ENCODE measurements around the gene FTO. TPM values are rescaled to one million over a fixed set of nuclear protein-coding genes. Genes with fewer than 3 reads are reported as not detected.

The FTO gene
- total and polyA plus RNA-seq, 3 donors from 2014 or later = 32.4 to 64.7 (median 50.3) TPM

DNA sequence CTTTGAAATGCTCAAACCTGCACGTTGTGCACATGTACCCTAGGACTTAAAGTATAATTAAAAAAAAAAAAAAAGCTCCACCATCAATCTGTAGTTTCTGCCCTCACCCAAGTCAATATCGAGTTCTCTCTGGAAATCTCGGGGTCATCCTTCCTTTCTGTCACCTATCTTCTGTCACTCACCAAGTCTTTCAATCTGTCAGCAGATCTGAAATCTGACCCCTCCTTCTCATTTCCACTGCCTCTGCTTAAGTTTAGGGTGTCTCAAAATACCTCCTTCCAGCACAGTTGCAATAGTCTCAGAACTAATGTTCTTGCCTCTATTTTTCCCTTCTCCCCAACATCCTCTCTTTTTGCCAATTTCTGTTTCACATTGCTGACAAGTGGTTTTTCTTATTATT is 32.3 kb downstream of the FTO start:
- peaks cover 9% of the 10 kb centered on the region for H3K4me1 ChIP-seq
- intact Hi-C loops (cut with DNase I; ENCODE audit: low total_unique reads) = no loop called here
- H3K4me3 ChIP-seq = no peak overlapping the region
- no peaks in the 10 kb centered on the region for H3K9me3 ChIP-seq
- TF ChIP-seq, protein P1, sequence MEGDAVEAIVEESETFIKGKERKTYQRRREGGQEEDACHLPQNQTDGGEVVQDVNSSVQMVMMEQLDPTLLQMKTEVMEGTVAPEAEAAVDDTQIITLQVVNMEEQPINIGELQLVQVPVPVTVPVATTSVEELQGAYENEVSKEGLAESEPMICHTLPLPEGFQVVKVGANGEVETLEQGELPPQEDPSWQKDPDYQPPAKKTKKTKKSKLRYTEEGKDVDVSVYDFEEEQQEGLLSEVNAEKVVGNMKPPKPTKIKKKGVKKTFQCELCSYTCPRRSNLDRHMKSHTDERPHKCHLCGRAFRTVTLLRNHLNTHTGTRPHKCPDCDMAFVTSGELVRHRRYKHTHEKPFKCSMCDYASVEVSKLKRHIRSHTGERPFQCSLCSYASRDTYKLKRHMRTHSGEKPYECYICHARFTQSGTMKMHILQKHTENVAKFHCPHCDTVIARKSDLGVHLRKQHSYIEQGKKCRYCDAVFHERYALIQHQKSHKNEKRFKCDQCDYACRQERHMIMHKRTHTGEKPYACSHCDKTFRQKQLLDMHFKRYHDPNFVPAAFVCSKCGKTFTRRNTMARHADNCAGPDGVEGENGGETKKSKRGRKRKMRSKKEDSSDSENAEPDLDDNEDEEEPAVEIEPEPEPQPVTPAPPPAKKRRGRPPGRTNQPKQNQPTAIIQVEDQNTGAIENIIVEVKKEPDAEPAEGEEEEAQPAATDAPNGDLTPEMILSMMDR (IDR thresholded peaks at IDR 0.05) = no peak
- no peak for TF ChIP-seq POLR2A (IDR thresholded peaks at IDR 0.05)
- H3K27ac ChIP-seq = no peak overlapping the region
- no peaks in the 10 kb centered on the region for H3K36me3 ChIP-seq (ENCODE audit: low read depth, missing control alignments)
- DNase-seq = no peak
- no peaks in the 10 kb centered on the region for H3K27me3 ChIP-seq
- WGBS, 2 donors = 84 to 90% methylated on average over 3 of the region's 3 CpGs

DNA sequence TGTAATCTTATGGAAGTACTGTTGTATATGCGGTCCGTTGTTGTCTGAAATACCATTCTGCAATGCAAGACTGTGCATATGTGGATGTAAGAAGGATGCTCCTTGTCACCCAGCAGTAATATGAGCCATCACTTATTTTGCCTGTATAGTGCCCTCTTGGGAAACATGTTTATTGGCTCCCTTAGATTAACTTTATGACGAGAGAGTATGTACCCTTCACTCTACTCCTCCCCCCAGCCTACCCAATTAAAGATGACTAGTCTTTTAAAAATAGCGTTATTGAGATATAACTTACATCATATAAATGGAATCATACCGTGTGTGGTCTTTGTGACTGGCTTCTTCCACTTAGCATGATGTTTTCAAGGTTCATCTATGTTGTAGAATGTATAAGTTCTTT is 33.6 kb downstream of the FTO start:
- Histone ChIP-seq H3K27me3 (no peaks in the 10 kb centered on the region), H3K4me3 (no peak overlapping the region), H3K9me3 (no peaks in the 10 kb centered on the region), H3K27ac (no peak overlapping the region), H3K36me3 (ENCODE audit: low read depth, missing control alignments) (no peaks in the 10 kb centered on the region), H3K4me1 (peaks cover 5% of the 10 kb centered on the region)
- no peak for DNase-seq
- 90 to 91% methylated on average over 5 of the region's 5 CpGs for WGBS, 2 donors
- intact Hi-C loops (cut with DNase I; ENCODE audit: low total_unique reads) = no loop called here
- no peak for TF ChIP-seq POLR2A (IDR thresholded peaks at IDR 0.05)
- TF ChIP-seq, protein P1 (IDR thresholded peaks at IDR 0.05) = no peak

DNA sequence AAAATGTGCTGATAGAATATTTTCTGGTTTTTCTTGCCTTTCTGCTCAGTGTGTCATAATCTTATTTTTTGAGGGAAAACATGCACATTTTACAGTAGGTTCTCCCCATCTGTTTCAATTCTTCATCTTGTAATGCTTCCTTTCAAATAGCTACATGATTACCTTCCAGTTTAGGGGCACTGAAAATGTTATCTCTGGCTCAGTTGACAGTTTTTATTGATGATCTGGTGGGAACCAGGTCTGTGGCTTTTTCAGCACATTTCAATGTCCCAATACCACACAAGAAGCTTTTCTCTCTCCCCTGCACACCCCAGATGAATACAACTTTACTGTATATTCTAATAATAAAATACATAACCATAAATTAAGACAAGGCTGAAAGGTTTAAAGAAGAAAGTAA is 36.5 kb downstream of the FTO start:
- H3K4me1 ChIP-seq = peaks cover 6% of the 10 kb centered on the region
- H3K36me3 ChIP-seq (ENCODE audit: low read depth, missing control alignments) = no peaks in the 10 kb centered on the region
- no peak overlapping the region for H3K27ac ChIP-seq
- H3K4me3 ChIP-seq = no peak overlapping the region
- H3K27me3 ChIP-seq = no peaks in the 10 kb centered on the region
- intact Hi-C loops (cut with DNase I; ENCODE audit: low total_unique reads) = no loop called here
- TF ChIP-seq, protein P1 (IDR thresholded peaks at IDR 0.05) = no peak
- TF ChIP-seq POLR2A (IDR thresholded peaks at IDR 0.05) = no peak
- no peaks in the 10 kb centered on the region for H3K9me3 ChIP-seq
- no peak for DNase-seq

GRCh38 chr16:53740933-53741531 is 37.1 kb downstream of the FTO start:
- no peak overlapping the region for H3K4me3 ChIP-seq
- no peaks in the 10 kb centered on the region for H3K36me3 ChIP-seq (ENCODE audit: low read depth, missing control alignments)
- no peak for DNase-seq
- no peaks in the 10 kb centered on the region for H3K27me3 ChIP-seq
- H3K27ac ChIP-seq = no peak overlapping the region
- intact Hi-C loops (cut with DNase I; ENCODE audit: low total_unique reads) = no loop called here
- no peaks in the 10 kb centered on the region for H3K9me3 ChIP-seq
- TF ChIP-seq, protein P1 (IDR thresholded peaks at IDR 0.05) = no peak
- no peak for TF ChIP-seq POLR2A (IDR thresholded peaks at IDR 0.05)
- H3K4me1 ChIP-seq = peaks cover 7% of the 10 kb centered on the region
- 73 to 82% methylated on average over 3 of the region's 3 CpGs for WGBS, 2 donors

DNA sequence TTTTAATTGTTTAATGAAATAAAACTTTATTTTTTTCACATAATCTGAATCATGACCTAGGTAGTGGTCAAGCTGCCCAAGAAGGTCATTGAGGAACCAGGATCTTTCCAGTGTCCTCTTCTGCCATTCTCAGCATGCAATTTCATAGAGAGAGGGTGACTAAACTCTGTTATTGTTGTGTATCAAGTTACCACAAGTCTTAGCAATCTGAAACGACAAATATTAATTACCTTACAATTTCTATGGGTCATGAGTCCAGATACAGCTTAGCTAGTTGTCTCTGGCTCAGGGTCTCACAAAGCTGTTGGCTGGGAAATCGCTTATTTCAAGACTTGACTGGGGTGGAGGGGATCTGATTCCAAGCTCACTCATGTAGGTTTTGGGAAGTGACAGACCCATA is 37.6 kb downstream of the FTO start:
- Histone ChIP-seq H3K4me3 (no peak overlapping the region), H3K27me3 (no peaks in the 10 kb centered on the region), H3K36me3 (ENCODE audit: low read depth, missing control alignments) (no peaks in the 10 kb centered on the region), H3K27ac (no peak overlapping the region), H3K9me3 (no peaks in the 10 kb centered on the region), H3K4me1 (peaks cover 7% of the 10 kb centered on the region)
- intact Hi-C loops (cut with DNase I; ENCODE audit: low total_unique reads) = no loop called here
- no peak for DNase-seq
- whole genome bisulfite sequencing, 2 donors = 92% methylated on average over 2 of the region's 2 CpGs
- no peak for TF ChIP-seq POLR2A (IDR thresholded peaks at IDR 0.05)

All from testis (tissue), 3 donors.